Hepatocyte (in vitro differentiated cells): ENCODE data around the gene FGD5. TPM values are rescaled to one million over a fixed set of nuclear protein-coding genes. Genes with fewer than 3 reads are reported as not detected.

Experiments used
- DNase-seq: peaks from one replicate; pipeline ENCODE4 v3.0.0-alpha.2; 2016; ENCODE audit warnings: low spot score
- H2AFZ ChIP-seq: fragments of 200-600 bp; sonication (generic); 2 replicates; pipeline ENCODE4 v1.6.0; 2016; ENCODE audit warnings: antibody characterized with exemption, mild to moderate bottlenecking
- H3K27ac ChIP-seq: fragments of 200-600 bp; sonication (generic); 2 replicates; pipeline ENCODE4 v1.5.1; 2016; ENCODE audit warnings: mild to moderate bottlenecking
- H3K27me3 ChIP-seq: fragments of 200-600 bp; sonication (generic); 2 replicates; pipeline ENCODE4 v1.6.1; 2016
- H3K36me3 ChIP-seq: fragments of 200-600 bp; sonication (generic); replicated peaks from 2 replicates; pipeline ENCODE4 v1.5.1; 2016; ENCODE audit warnings: low read depth; ENCODE audit not compliant: insufficient read depth
- H3K4me1 ChIP-seq: fragments of 200-600 bp; sonication (generic); 2 replicates; pipeline ENCODE4 v1.5.1; 2016; ENCODE audit warnings: mild to moderate bottlenecking, moderate library complexity; ENCODE audit not compliant: insufficient read depth
- H3K4me2 ChIP-seq: fragments of 200-600 bp; sonication (generic); 2 replicates; pipeline ENCODE4 v1.6.0; 2016
- H3K4me3 ChIP-seq: fragments of 200-600 bp; sonication (generic); 2 replicates; pipeline ENCODE4 v1.5.1; 2016; ENCODE audit warnings: mild to moderate bottlenecking
- H3K79me2 ChIP-seq: fragments of 200-600 bp; sonication (generic); 2 replicates; pipeline ENCODE4 v1.6.0; 2017; ENCODE audit warnings: mild to moderate bottlenecking
- H3K9me2 ChIP-seq: fragments of 200-600 bp; sonication (generic); replicated peaks from 2 replicates; pipeline ENCODE4 v1.6.0; 2017; ENCODE audit warnings: mild to moderate bottlenecking; ENCODE audit not compliant: insufficient read depth
- H3K9me3 ChIP-seq: fragments of 200-600 bp; sonication (generic); 2 replicates; pipeline ENCODE4 v1.5.1; 2016; ENCODE audit warnings: low read depth, mild to moderate bottlenecking
- H4K20me1 ChIP-seq: fragments of 200-600 bp; sonication (generic); 2 replicates; pipeline ENCODE4 v1.6.0; 2016; ENCODE audit warnings: mild to moderate bottlenecking; ENCODE audit not compliant: insufficient read depth, poor library complexity, severe bottlenecking
- CTCF ChIP-seq: fragments of 200-600 bp; sonication (generic); IDR thresholded peaks from 2 replicates; pipeline ENCODE4 v1.5.1; 2016; ENCODE audit warnings: antibody characterized with exemption, mild to moderate bottlenecking; ENCODE audit not compliant: poor library complexity
- EZH2 ChIP-seq: fragments of 200-600 bp; sonication (generic); IDR thresholded peaks from 2 replicates; pipeline ENCODE4 v1.6.1; 2016; ENCODE audit warnings: antibody characterized with exemption, mild to moderate bottlenecking, borderline replicate concordance
- EZH2phosphoT487 ChIP-seq: fragments of 200-600 bp; sonication (generic); IDR thresholded peaks from one replicate; pipeline ENCODE4 v1.6.1; 2018; ENCODE audit warnings: antibody characterized with exemption, mild to moderate bottlenecking, low read depth, moderate library complexity; ENCODE audit not compliant: unreplicated experiment, severe bottlenecking
- WGBS: methylation state at CpG from one replicate; pipeline ENCODE4 v1.1.6; 2016; ENCODE audit warnings: low lambda C conversion rate; ENCODE audit errors: missing lambda C conversion rate; 5-methylcytosine and 5-hydroxymethylcytosine counted together
- polyA plus RNA-seq: library from polyadenylated mRNA; unstranded; fragments of >200 nt; fragmentation: Nextera tagmentation; extraction: Ambion mirVana; gene quantifications from 2 replicates; pipeline ENCODE4 v1.2.1, GENCODE V29; 2016
- total RNA-seq: library from RNA; depleted of rRNA; stranded (reverse); fragments of >200 nt; gene quantifications from 2 replicates; pipeline ENCODE4 v1.2.3, GENCODE V29; 2014

The FGD5 gene
- total and polyA plus RNA-seq, 2 experiments from 2014 or later: 2.9 to 3.3 TPM

- 92% methylated on average over 11 of the region's 11 CpGs for WGBS
- DNase-seq: no peak
- H3K9me3 ChIP-seq: no peaks in the 10 kb centered on the region
- no peak overlapping the region for H3K4me2 ChIP-seq
- no peak for TF ChIP-seq EZH2
- H3K27ac ChIP-seq: no peak overlapping the region
- H3K4me3 ChIP-seq: no peak overlapping the region
- no peaks in the 10 kb centered on the region for H3K27me3 ChIP-seq
- H3K36me3 ChIP-seq: no peaks in the 10 kb centered on the region
- no peaks in the 10 kb centered on the region for H3K9me2 ChIP-seq
- no peaks in the 10 kb centered on the region for H4K20me1 ChIP-seq
- no peaks in the 10 kb centered on the region for H3K79me2 ChIP-seq
- H3K4me1 ChIP-seq: peaks cover 5% of the 10 kb centered on the region
- H2AFZ ChIP-seq: no peak overlapping the region
Measured at GRCh38 chr3:14867936-14868570, 49.3 kb downstream of the FGD5 start.

- Histone ChIP-seq H3K4me2 (no peak overlapping the region), H2AFZ (no peak overlapping the region), H3K27me3 (no peaks in the 10 kb centered on the region), H3K36me3 (no peaks in the 10 kb centered on the region), H3K4me3 (no peak overlapping the region), H4K20me1 (no peaks in the 10 kb centered on the region), H3K9me3 (no peaks in the 10 kb centered on the region), H3K4me1 (peaks cover 5% of the 10 kb centered on the region), H3K9me2 (no peaks in the 10 kb centered on the region), H3K27ac (no peak overlapping the region), H3K79me2 (no peaks in the 10 kb centered on the region)
- TF ChIP-seq CTCF (no peak), EZH2phosphoT487 (no peak), EZH2 (no peak)
- no peak for DNase-seq
- 81% methylated on average over 16 of the region's 17 CpGs for WGBS
Measured at GRCh38 chr3:14869917-14870782, 51.4 kb downstream of the FGD5 start.

- no peaks in the 10 kb centered on the region for H3K36me3 ChIP-seq
- H3K4me2 ChIP-seq: no peak overlapping the region
- no peaks in the 10 kb centered on the region for H4K20me1 ChIP-seq
- H3K4me1 ChIP-seq: peaks cover 5% of the 10 kb centered on the region
- no peaks in the 10 kb centered on the region for H3K79me2 ChIP-seq
- no peak overlapping the region for H2AFZ ChIP-seq
- H3K9me2 ChIP-seq: no peaks in the 10 kb centered on the region
- 73% methylated on average over 4 of the region's 4 CpGs for WGBS
- H3K9me3 ChIP-seq: no peaks in the 10 kb centered on the region
- H3K27ac ChIP-seq: no peak overlapping the region
- TF ChIP-seq CTCF (no peak), EZH2 (no peak), EZH2phosphoT487 (no peak)
- no peak overlapping the region for H3K4me3 ChIP-seq
- no peaks in the 10 kb centered on the region for H3K27me3 ChIP-seq
- no peak for DNase-seq
Measured at GRCh38 chr3:14870783-14871060, 52.0 kb downstream of the FGD5 start.

- Histone ChIP-seq H4K20me1 (no peaks in the 10 kb centered on the region), H3K4me1 (peaks cover 5% of the 10 kb centered on the region), H3K27me3 (no peaks in the 10 kb centered on the region), H3K4me3 (no peak overlapping the region), H3K27ac (no peak overlapping the region), H3K9me2 (no peaks in the 10 kb centered on the region), H3K9me3 (no peaks in the 10 kb centered on the region), H3K79me2 (no peaks in the 10 kb centered on the region), H3K36me3 (no peaks in the 10 kb centered on the region), H2AFZ (no peak overlapping the region), H3K4me2 (no peak overlapping the region)
- 76% methylated on average over 10 of the region's 10 CpGs for WGBS
- DNase-seq: no peak
- TF ChIP-seq CTCF (no peak), EZH2phosphoT487 (no peak), EZH2 (no peak)
Measured at GRCh38 chr3:14871456-14872200, 52.9 kb downstream of the FGD5 start.
